KOPT-K1 (cell line): ENCODE measurements around the gene LECT2.

ENCODE experiments used
- H3K27ac ChIP-seq: fragments of 200-600 bp; sonication (generic); 2 replicates; pipeline ENCODE4 v1.5.1; 2016; ENCODE audit warnings: antibody characterized with exemption, mild to moderate bottlenecking, low read depth, low read length; ENCODE audit not compliant: poor library complexity, severe bottlenecking
- H3K36me3 ChIP-seq: fragments of 200-600 bp; sonication (generic); 2 replicates; pipeline ENCODE4 v1.5.1; 2017; ENCODE audit warnings: antibody characterized with exemption, mild to moderate bottlenecking, low read length, moderate library complexity; ENCODE audit not compliant: insufficient read depth
- H3K9me3 ChIP-seq: fragments of 200-600 bp; sonication (generic); 2 replicates; pipeline ENCODE4 v1.5.1; 2017; ENCODE audit warnings: antibody characterized with exemption, low read length, mild to moderate bottlenecking; ENCODE audit not compliant: insufficient read depth, poor library complexity, severe bottlenecking

Gene LECT2

GRCh38 chr5:135989686-135990085 lies 34.9 kb upstream of the LECT2 start:
- no peaks in the 10 kb centered on the region for H3K36me3 ChIP-seq
- H3K27ac ChIP-seq = no peak overlapping the region
- no peaks in the 10 kb centered on the region for H3K9me3 ChIP-seq

DNA sequence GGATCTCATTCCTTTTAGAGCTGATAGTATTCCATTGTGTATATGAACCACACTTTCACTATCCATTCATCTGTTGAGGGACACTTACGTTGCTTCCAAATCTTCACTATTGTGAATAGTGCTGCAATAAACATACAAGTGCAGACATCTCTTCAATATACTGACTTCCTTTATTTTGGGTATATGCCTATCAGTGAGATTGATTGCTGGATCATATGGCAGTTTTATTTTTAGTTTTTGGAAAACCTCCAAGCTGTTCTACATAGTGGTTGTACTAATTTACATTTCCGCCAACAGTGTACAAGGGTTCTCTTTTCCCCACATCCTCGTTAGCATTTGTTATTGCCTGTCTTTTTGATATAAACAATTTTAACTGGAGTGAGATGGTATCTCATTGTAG lies 33.8 kb upstream of the LECT2 start:
- H3K36me3 ChIP-seq = no peaks in the 10 kb centered on the region
- no peaks in the 10 kb centered on the region for H3K9me3 ChIP-seq
- H3K27ac ChIP-seq = no peak overlapping the region

DNA sequence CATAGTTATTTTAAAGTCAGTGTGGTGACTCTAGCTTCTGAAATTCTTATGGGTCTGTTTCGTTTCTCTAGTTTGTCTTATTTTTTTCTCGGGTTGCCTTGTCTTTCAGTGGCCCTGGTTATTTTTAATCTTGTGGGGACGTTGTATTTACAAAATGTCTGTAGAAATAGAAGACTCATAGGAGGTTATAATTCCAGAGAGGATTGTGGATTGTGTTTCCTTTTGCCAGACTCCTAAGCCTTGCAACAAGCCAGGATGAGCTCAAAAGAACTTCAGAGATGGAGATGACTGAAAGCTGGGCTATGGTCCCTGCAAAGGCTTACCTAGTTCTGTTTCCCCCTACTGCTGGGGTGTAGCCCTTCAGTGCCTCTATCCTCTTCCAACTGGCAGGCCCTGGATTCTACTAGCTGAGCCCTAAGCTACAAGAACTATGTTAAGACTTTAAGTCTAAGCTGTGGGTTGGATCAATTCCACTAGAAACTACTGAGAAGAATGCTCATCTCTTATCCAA lies 32.2 kb upstream of the LECT2 start:
- H3K27ac ChIP-seq = no peak overlapping the region
- no peaks in the 10 kb centered on the region for H3K36me3 ChIP-seq
- H3K9me3 ChIP-seq = no peaks in the 10 kb centered on the region

- H3K36me3 ChIP-seq = no peaks in the 10 kb centered on the region
- H3K9me3 ChIP-seq = no peaks in the 10 kb centered on the region
- no peak overlapping the region for H3K27ac ChIP-seq
These were observed 31.6 kb upstream of the LECT2 start for GRCh38 chr5:135986401-135986800.

GRCh38 chr5:135985951-135986350 lies 31.2 kb upstream of the LECT2 start:
- no peak overlapping the region for H3K27ac ChIP-seq
- no peaks in the 10 kb centered on the region for H3K9me3 ChIP-seq
- no peaks in the 10 kb centered on the region for H3K36me3 ChIP-seq

- Histone ChIP-seq H3K9me3 (no peaks in the 10 kb centered on the region), H3K36me3 (no peaks in the 10 kb centered on the region), H3K27ac (no peak overlapping the region)
These were observed 25.8 kb upstream of the LECT2 start for GRCh38 chr5:135980620-135981019.

DNA sequence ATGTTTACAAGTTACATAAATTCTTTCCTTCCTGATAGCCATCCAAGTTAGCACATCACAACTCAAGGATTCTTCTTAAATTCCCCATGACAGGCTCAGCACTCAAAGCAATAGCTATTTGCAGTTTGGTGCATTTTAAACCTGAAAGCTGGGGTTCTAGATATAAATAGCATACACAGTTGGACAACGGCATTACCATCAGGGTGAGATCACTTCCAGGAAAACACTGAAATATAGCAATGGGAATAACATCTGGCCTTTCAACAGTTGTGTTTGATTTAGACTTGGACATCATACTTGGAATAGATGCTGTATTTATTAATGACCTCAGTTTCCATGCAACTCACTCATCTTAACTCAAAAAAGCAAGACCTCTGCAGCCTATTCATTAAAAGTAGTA lies 24.7 kb upstream of the LECT2 start:
- no peaks in the 10 kb centered on the region for H3K36me3 ChIP-seq
- no peaks in the 10 kb centered on the region for H3K9me3 ChIP-seq
- H3K27ac ChIP-seq = no peak overlapping the region

DNA sequence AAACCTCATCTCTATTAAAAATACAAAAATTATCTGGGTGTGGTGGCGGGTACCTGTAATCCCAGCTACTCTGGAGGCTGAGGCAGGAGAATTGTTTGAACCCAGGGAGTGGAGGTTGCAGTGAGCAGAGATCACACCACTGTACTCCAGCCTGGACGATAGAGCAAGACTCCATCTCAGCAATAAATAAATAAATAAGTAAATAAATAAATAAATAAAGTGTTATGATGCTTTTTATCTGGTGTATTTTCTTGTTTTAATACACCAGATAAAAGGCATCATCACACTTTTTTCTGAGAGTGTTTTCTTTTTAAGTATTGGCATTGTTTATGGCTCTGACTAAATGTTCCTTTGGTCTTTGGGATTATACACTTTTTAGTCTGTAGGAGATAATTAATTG lies 24.2 kb upstream of the LECT2 start:
- H3K36me3 ChIP-seq = no peaks in the 10 kb centered on the region
- no peaks in the 10 kb centered on the region for H3K9me3 ChIP-seq
- H3K27ac ChIP-seq = no peak overlapping the region

GRCh38 chr5:135978212-135978631 lies 23.4 kb upstream of the LECT2 start:
- H3K9me3 ChIP-seq = no peaks in the 10 kb centered on the region
- no peaks in the 10 kb centered on the region for H3K36me3 ChIP-seq
- H3K27ac ChIP-seq = no peak overlapping the region

GRCh38 chr5:135977375-135977928 lies 22.7 kb upstream of the LECT2 start:
- Histone ChIP-seq H3K36me3 (no peaks in the 10 kb centered on the region), H3K27ac (no peak overlapping the region), H3K9me3 (no peaks in the 10 kb centered on the region)

- Histone ChIP-seq H3K9me3 (no peaks in the 10 kb centered on the region), H3K27ac (no peak overlapping the region), H3K36me3 (no peaks in the 10 kb centered on the region)
These were observed 21.4 kb upstream of the LECT2 start for GRCh38 chr5:135976216-135976615.

- H3K36me3 ChIP-seq = no peaks in the 10 kb centered on the region
- H3K27ac ChIP-seq = no peak overlapping the region
- H3K9me3 ChIP-seq = no peaks in the 10 kb centered on the region
These were observed 20.3 kb upstream of the LECT2 start for GRCh38 chr5:135975122-135975521.

- no peaks in the 10 kb centered on the region for H3K36me3 ChIP-seq
- no peaks in the 10 kb centered on the region for H3K9me3 ChIP-seq
- no peak overlapping the region for H3K27ac ChIP-seq
These were observed 19.3 kb upstream of the LECT2 start for GRCh38 chr5:135974021-135974600.

DNA sequence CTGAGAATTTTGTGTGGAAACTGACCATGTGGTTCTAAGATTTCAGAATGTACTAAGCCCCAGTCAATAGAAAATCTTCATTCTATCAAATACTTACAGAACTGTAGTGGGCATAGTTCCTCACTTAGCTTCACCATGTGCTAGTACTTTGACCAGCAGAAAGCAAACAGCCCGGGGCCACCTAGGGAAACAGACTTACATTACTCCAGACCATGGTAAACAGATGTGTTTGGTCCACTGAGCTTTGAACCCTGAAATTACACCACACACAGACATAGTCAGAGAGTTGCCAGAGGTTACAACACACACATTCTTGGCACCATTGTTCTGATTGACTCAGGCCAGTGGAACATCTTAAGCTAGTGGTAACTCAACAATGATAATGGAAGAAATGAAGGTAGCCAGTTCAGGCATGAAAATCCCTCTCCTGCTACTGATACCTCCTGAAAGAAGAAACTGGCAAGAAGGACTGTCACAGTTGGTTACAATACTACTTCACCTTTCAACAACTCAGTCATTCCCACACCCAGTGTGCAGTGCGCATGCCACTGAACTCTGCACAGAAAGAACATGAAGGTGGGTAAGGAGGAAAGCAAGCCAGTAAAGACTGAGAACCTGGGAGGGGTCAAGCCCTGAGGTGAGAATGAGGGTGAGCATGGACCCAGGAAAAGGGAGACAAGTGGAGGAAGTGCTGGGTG lies 18.7 kb upstream of the LECT2 start:
- H3K36me3 ChIP-seq = no peaks in the 10 kb centered on the region
- H3K9me3 ChIP-seq = no peaks in the 10 kb centered on the region
- H3K27ac ChIP-seq = no peak overlapping the region

- no peak overlapping the region for H3K27ac ChIP-seq
These were observed 16.9 kb upstream of the LECT2 start for GRCh38 chr5:135971701-135972100.

GRCh38 chr5:135966790-135967189 lies 12.0 kb upstream of the LECT2 start:
- H3K27ac ChIP-seq = no peak overlapping the region

More at GRCh38 chr5:135971701-135972100, 16.9 kb upstream of the LECT2 start:
- Histone ChIP-seq H3K9me3 (no peaks in the 10 kb centered on the region), H3K36me3 (no peaks in the 10 kb centered on the region)

More at GRCh38 chr5:135966790-135967189, 12.0 kb upstream of the LECT2 start:
- no peaks in the 10 kb centered on the region for H3K36me3 ChIP-seq
- H3K9me3 ChIP-seq = no peaks in the 10 kb centered on the region
